ENCODE measurements around the gene PTPN2.

The PTPN2 gene

DNA sequence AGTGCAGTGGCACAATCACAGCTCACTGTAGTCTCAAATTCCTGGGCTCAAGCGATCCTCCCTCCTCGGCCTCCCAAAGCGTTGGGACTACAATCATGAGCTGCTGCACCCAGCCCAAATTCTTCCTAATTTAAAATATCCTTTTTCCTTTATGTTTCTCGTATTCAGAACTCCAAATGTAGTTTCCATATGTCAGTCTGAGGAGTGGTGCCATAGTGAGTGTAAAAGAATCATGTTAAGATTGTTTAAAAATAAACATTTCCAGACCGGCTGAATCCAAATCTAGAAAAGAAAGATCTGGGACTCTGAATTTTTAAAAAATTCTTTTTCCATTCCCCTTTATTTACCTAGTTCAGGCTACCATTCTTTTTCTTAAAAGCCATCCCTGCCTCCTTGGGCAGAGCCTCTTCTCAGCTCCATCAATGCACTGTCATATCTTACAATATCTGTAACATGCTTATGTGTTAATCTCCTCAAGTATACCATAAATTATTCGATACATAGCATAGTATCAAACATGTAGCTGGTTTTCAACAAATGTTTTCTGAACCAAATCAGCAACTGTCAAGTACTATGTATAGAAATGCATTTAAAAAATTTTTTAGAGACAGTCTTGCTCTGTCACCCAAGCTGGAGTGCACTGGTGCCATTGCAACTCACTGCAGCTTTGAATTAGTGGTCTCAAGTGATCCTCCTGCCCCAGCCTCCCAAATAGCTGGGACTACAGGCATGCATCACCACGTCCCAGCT, 31.3 kb downstream of the PTPN2 start:
- TF ChIP-seq, protein P1, sequence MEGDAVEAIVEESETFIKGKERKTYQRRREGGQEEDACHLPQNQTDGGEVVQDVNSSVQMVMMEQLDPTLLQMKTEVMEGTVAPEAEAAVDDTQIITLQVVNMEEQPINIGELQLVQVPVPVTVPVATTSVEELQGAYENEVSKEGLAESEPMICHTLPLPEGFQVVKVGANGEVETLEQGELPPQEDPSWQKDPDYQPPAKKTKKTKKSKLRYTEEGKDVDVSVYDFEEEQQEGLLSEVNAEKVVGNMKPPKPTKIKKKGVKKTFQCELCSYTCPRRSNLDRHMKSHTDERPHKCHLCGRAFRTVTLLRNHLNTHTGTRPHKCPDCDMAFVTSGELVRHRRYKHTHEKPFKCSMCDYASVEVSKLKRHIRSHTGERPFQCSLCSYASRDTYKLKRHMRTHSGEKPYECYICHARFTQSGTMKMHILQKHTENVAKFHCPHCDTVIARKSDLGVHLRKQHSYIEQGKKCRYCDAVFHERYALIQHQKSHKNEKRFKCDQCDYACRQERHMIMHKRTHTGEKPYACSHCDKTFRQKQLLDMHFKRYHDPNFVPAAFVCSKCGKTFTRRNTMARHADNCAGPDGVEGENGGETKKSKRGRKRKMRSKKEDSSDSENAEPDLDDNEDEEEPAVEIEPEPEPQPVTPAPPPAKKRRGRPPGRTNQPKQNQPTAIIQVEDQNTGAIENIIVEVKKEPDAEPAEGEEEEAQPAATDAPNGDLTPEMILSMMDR (IDR thresholded peaks at IDR 0.05; ENCODE audit: low read depth, low read length, missing control alignments): no peak
- no peak for DNase-seq (ENCODE audit: low read depth)
- no peak overlapping the region for H3K4me3 ChIP-seq (ENCODE audit: low read depth, low read length)
- in situ Hi-C loops (cut with HindIII; ENCODE audit: low sequenced_read_pairs): no loop called here

- in situ Hi-C loops (cut with HindIII; ENCODE audit: low sequenced_read_pairs): no loop called here
- TF ChIP-seq, protein P1 (IDR thresholded peaks at IDR 0.05; ENCODE audit: low read depth, low read length, missing control alignments): no peak
- no peak overlapping the region for H3K4me3 ChIP-seq (ENCODE audit: low read depth, low read length)
- DNase-seq (ENCODE audit: low read depth): no peak
Measured at GRCh38 chr18:12851716-12852115, 32.3 kb downstream of the PTPN2 start.

DNA sequence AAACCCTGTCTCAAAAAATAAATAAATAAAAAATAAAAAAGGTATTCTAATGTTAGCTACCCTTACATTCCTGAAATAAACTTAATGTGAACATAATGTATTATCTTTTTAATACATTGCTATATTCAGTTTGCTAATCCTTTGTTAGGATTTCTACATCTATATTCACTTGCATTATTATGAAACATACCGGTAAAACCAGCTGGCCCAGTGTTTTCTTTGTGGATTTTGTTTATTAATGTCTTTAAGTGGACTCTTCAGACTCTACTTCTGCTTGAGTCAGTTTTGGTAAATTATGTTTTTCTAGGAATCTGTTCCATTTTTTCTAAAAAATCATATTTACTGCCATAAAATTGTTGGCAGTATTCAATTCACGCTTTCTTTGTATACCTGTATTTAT, 34.5 kb downstream of the PTPN2 start:
- H3K4me3 ChIP-seq (ENCODE audit: low read depth, low read length): no peak overlapping the region
- in situ Hi-C loops (cut with HindIII; ENCODE audit: low sequenced_read_pairs): loop anchor here (5.0 kb wide), 1 partner anchor 68 kb away; no protein-coding TSS in a partner anchor
- TF ChIP-seq, protein P1 (IDR thresholded peaks at IDR 0.05; ENCODE audit: low read depth, low read length, missing control alignments): no peak
- DNase-seq (ENCODE audit: low read depth): no peak

DNA sequence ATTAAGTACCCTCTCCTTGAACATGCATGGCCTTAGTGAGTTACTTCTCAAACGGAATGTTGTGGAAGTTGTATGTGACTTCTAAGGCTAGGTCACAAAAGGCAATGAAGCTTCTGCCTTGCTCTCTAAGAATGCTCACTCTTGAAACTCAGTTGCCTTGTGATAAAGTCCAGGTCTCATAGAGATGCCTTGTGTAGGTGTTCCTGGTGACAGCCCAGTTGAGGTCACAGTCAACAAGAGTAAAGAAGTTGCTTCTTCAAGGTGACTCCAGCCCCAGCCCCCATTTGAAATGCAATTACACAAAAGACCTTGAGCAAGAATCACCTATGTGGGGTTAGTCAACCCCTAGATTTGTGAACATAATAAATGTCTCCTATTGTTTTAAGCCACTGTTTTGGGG, 35.6 kb downstream of the PTPN2 start:
- no peak overlapping the region for H3K4me3 ChIP-seq (ENCODE audit: low read depth, low read length)
- in situ Hi-C loops (cut with HindIII; ENCODE audit: low sequenced_read_pairs): loop anchor here (5.0 kb wide), 1 partner anchor 69 kb away; no protein-coding TSS in a partner anchor
- DNase-seq (ENCODE audit: low read depth): no peak
- TF ChIP-seq, protein P1 (IDR thresholded peaks at IDR 0.05; ENCODE audit: low read depth, low read length, missing control alignments): no peak

- TF ChIP-seq, protein P1 (IDR thresholded peaks at IDR 0.05; ENCODE audit: low read depth, low read length, missing control alignments): no peak
- no peak for DNase-seq (ENCODE audit: low read depth)
- in situ Hi-C loops (cut with HindIII; ENCODE audit: low sequenced_read_pairs): no loop called here
- no peak overlapping the region for H3K4me3 ChIP-seq (ENCODE audit: low read depth, low read length)
Measured at GRCh38 chr18:12844391-12844790, 39.6 kb downstream of the PTPN2 start.

- no peak overlapping the region for H3K4me3 ChIP-seq (ENCODE audit: low read depth, low read length)
- TF ChIP-seq, protein P1 (IDR thresholded peaks at IDR 0.05; ENCODE audit: low read depth, low read length, missing control alignments): no peak
- no peak for DNase-seq (ENCODE audit: low read depth)
- in situ Hi-C loops (cut with HindIII; ENCODE audit: low sequenced_read_pairs): no loop called here
Measured at GRCh38 chr18:12843420-12844350, 40.4 kb downstream of the PTPN2 start.
